ENCODE data around the gene FRRS1. TPM values are rescaled to one million over a fixed set of nuclear protein-coding genes. Genes with fewer than 3 reads are reported as not detected.

The FRRS1 gene
- total RNA-seq, 1 donor, result 23.2 TPM

- DNase-seq (ENCODE audit: insufficient read length, low spot score, missing footprints), result no peak
- Histone ChIP-seq H3K27me3 (ENCODE audit: insufficient read depth, low read length) (no peaks in the 10 kb centered on the region), H3K9me3 (ENCODE audit: low read depth, low read length) (no peaks in the 10 kb centered on the region), H3K4me3 (ENCODE audit: insufficient read depth, low read length) (no peak overlapping the region), H3K79me2 (ENCODE audit: insufficient read depth, low read length) (no peaks in the 10 kb centered on the region), H3K4me2 (ENCODE audit: insufficient read depth, low read length) (no peak overlapping the region), H3K4me1 (ENCODE audit: insufficient read depth, low read length) (peaks cover 6% of the 10 kb centered on the region), H3K27ac (ENCODE audit: low read depth, low read length) (no peak overlapping the region), H2AFZ (ENCODE audit: low read length) (no peak overlapping the region), H4K20me1 (ENCODE audit: insufficient read depth, low read length) (no peaks in the 10 kb centered on the region), H3K36me3 (ENCODE audit: insufficient read depth, low read length) (no peaks in the 10 kb centered on the region)
- no peak for TF ChIP-seq CTCF (IDR thresholded peaks at IDR 0.05; ENCODE audit: extremely low read depth, low read depth, low read length)
These were observed 12.3 kb downstream of the FRRS1 start for GRCh38 chr1:99754055-99754626.

GRCh38 chr1:99751877-99752504 lies 14.4 kb downstream of the FRRS1 start:
- DNase-seq (ENCODE audit: insufficient read length, low spot score, missing footprints), result no peak
- no peaks in the 10 kb centered on the region for H3K36me3 ChIP-seq (ENCODE audit: insufficient read depth, low read length)
- no peak overlapping the region for H3K4me2 ChIP-seq (ENCODE audit: insufficient read depth, low read length)
- H3K4me1 ChIP-seq (ENCODE audit: insufficient read depth, low read length), result peaks cover 9% of the 10 kb centered on the region
- no peaks in the 10 kb centered on the region for H4K20me1 ChIP-seq (ENCODE audit: insufficient read depth, low read length)
- no peak overlapping the region for H3K4me3 ChIP-seq (ENCODE audit: insufficient read depth, low read length)
- H3K79me2 ChIP-seq (ENCODE audit: insufficient read depth, low read length), result no peaks in the 10 kb centered on the region
- peak overlapping the region; percentile 61 for H2AFZ ChIP-seq (ENCODE audit: low read length)
- H3K9me3 ChIP-seq (ENCODE audit: low read depth, low read length), result no peaks in the 10 kb centered on the region
- H3K27me3 ChIP-seq (ENCODE audit: insufficient read depth, low read length), result no peaks in the 10 kb centered on the region
- no peak overlapping the region for H3K27ac ChIP-seq (ENCODE audit: low read depth, low read length)
- no peak for TF ChIP-seq CTCF (IDR thresholded peaks at IDR 0.05; ENCODE audit: extremely low read depth, low read depth, low read length)

GRCh38 chr1:99749504-99750347 lies 16.7 kb downstream of the FRRS1 start:
- Histone ChIP-seq H4K20me1 (ENCODE audit: insufficient read depth, low read length) (no peaks in the 10 kb centered on the region), H2AFZ (ENCODE audit: low read length) (no peak overlapping the region), H3K9me3 (ENCODE audit: low read depth, low read length) (no peaks in the 10 kb centered on the region), H3K36me3 (ENCODE audit: insufficient read depth, low read length) (no peaks in the 10 kb centered on the region), H3K4me3 (ENCODE audit: insufficient read depth, low read length) (no peak overlapping the region), H3K27me3 (ENCODE audit: insufficient read depth, low read length) (no peaks in the 10 kb centered on the region), H3K4me1 (ENCODE audit: insufficient read depth, low read length) (peaks cover 3% of the 10 kb centered on the region), H3K4me2 (ENCODE audit: insufficient read depth, low read length) (no peak overlapping the region), H3K79me2 (ENCODE audit: insufficient read depth, low read length) (no peaks in the 10 kb centered on the region), H3K27ac (ENCODE audit: low read depth, low read length) (no peak overlapping the region)
- TF ChIP-seq CTCF (IDR thresholded peaks at IDR 0.05; ENCODE audit: extremely low read depth, low read depth, low read length), result no peak
- no peak for DNase-seq (ENCODE audit: insufficient read length, low spot score, missing footprints)

DNA sequence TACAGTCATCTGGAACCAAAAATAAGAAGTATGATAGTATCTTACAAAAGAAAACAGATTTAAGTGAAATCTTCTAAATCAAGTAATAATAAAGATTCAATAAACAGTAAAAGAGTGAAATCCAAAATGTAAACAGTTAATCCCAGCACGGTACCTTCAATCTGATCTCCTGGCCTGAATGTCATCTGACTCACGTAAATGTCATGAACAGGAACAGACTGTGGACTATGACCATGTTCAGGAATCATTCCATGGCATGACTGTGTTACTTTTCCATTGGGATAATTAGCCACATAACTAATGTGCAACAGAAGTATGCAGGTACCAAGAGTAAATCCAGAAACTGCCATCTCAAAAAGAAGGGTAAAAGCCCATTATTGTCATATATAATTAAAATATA lies 18.0 kb downstream of the FRRS1 start:
- no peaks in the 10 kb centered on the region for H3K9me3 ChIP-seq (ENCODE audit: low read depth, low read length)
- DNase-seq (ENCODE audit: insufficient read length, low spot score, missing footprints), result no peak
- H3K4me2 ChIP-seq (ENCODE audit: insufficient read depth, low read length), result no peak overlapping the region
- no peaks in the 10 kb centered on the region for H3K36me3 ChIP-seq (ENCODE audit: insufficient read depth, low read length)
- no peaks in the 10 kb centered on the region for H3K27me3 ChIP-seq (ENCODE audit: insufficient read depth, low read length)
- no peak overlapping the region for H3K4me3 ChIP-seq (ENCODE audit: insufficient read depth, low read length)
- no peak overlapping the region for H2AFZ ChIP-seq (ENCODE audit: low read length)
- H3K79me2 ChIP-seq (ENCODE audit: insufficient read depth, low read length), result no peaks in the 10 kb centered on the region
- H3K27ac ChIP-seq (ENCODE audit: low read depth, low read length), result no peak overlapping the region
- TF ChIP-seq CTCF (IDR thresholded peaks at IDR 0.05; ENCODE audit: extremely low read depth, low read depth, low read length), result no peak
- peaks cover 3% of the 10 kb centered on the region for H3K4me1 ChIP-seq (ENCODE audit: insufficient read depth, low read length)
- H4K20me1 ChIP-seq (ENCODE audit: insufficient read depth, low read length), result no peaks in the 10 kb centered on the region
